ENCODE measurements around the gene LYPD6B.

DNA sequence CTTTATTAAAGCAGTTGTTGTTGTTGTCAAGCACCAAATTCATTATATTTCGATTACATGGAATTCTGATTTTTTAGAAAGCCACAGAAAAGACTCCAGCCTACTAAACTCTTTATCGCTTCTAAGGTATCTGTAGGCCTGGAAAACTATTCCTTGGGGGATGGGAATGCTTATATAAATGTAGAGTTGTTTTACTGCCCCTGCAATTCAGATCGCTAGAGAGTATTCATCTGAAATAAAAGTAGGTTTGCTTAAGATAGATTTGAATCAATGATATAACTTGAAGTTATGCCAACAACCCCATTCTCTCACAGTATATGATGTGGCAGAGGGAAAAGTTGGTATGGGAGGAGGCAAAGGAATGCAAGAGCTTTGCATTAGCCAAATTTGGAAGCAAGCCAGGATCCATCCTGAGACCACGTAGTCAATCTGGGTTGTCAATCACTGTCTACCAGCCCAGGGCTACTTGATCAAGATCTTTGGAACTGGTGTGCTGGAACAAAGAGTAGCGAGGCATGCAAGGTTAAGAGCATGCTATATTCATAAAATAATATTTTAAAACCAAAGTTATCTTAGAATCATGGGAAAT is 95.9 kb downstream of the LYPD6B start:
- TF ChIP-seq, protein P1, sequence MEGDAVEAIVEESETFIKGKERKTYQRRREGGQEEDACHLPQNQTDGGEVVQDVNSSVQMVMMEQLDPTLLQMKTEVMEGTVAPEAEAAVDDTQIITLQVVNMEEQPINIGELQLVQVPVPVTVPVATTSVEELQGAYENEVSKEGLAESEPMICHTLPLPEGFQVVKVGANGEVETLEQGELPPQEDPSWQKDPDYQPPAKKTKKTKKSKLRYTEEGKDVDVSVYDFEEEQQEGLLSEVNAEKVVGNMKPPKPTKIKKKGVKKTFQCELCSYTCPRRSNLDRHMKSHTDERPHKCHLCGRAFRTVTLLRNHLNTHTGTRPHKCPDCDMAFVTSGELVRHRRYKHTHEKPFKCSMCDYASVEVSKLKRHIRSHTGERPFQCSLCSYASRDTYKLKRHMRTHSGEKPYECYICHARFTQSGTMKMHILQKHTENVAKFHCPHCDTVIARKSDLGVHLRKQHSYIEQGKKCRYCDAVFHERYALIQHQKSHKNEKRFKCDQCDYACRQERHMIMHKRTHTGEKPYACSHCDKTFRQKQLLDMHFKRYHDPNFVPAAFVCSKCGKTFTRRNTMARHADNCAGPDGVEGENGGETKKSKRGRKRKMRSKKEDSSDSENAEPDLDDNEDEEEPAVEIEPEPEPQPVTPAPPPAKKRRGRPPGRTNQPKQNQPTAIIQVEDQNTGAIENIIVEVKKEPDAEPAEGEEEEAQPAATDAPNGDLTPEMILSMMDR (IDR thresholded peaks at IDR 0.05 in 8 of 11, conservative IDR thresholded peaks at IDR 0.05 in 3 of 11) = no peak
- TF ChIP-seq POLR2A (IDR thresholded peaks at IDR 0.05) = no peak

Measured in spleen (tissue), 7 donors.